GM19025 (cell line): ENCODE data around the gene B3GALT5.

Experiments
- ATAC-seq: cut with Tn5 transposase; IDR thresholded peaks from one replicate; pipeline ENCODE4 v1.9.1; 2021; ENCODE audit warnings: mild to moderate bottlenecking, low read depth, moderate library complexity; ENCODE audit not compliant: unreplicated experiment

The B3GALT5 gene

DNA sequence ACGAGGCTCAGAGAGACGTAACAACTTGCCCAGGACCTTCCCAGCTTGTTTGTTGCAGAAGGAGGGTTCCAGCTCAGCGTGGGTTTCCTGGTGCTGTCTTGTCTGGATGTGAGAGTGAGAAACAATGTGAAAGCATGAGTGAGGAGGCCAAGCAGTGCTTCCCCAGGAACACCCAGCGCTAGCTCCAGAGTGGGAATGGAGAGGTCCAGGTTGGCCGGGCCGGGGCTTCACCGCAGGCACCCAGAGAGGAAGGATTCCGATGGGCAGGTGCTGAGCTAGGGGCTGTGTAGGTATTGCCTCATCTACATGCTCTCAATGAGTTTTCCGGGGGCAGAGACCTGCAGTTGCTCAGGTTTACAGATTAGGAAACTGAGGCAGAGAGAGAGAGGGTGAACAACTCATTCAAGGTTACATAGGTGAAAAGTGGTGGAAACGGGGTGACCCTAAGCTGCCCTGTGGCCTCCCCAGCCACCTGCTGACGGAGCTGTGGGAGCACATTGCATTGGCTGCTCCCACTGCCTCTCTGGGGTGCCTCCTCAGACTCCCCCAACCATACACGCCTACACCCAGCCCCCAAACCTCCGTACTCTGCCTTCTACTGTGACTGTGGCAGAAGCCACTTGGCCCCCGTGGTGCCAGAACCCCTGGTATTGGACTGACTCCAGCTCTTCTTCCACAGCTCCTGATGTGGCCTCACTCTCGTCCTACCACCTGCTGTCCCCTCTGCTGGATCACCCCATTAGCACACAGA, 51.2 kb downstream of the B3GALT5 start:
- no peak for ATAC-seq

- no peak for ATAC-seq
Observed at GRCh38 chr21:39664586-39664985, 51.8 kb downstream of the B3GALT5 start.

GRCh38 chr21:39666026-39666425, 53.3 kb downstream of the B3GALT5 start:
- no peak for ATAC-seq

GRCh38 chr21:39666681-39667315, 54.1 kb downstream of the B3GALT5 start:
- no peak for ATAC-seq

- ATAC-seq: no peak
Observed at GRCh38 chr21:39667353-39667891, 54.7 kb downstream of the B3GALT5 start.

- ATAC-seq: no peak
Observed at GRCh38 chr21:39668369-39668768, 55.6 kb downstream of the B3GALT5 start.

DNA sequence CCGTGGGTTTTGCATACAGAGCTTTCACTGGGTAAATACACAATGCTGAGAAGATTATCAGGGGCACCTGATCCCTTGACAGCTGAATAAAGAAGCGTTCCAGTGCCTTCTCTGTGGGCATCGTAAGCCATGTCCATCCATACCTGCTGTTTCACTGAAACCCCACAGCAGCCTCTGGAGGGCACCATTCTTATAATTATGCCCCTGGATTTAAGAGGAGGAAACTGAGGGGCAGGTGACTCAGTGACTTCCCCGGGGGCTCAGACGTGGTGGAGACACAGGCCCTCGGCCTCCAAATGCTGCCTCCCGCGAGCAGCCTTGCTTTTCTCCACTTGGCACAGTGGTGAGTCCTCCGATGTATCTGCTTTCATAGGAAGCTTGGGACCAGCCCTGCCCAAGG, 56.7 kb downstream of the B3GALT5 start:
- ATAC-seq: no peak

GRCh38 chr21:39669976-39670661, 57.4 kb downstream of the B3GALT5 start:
- ATAC-seq: no peak

- ATAC-seq: no peak
Observed at GRCh38 chr21:39670701-39671100, 58.0 kb downstream of the B3GALT5 start.

DNA sequence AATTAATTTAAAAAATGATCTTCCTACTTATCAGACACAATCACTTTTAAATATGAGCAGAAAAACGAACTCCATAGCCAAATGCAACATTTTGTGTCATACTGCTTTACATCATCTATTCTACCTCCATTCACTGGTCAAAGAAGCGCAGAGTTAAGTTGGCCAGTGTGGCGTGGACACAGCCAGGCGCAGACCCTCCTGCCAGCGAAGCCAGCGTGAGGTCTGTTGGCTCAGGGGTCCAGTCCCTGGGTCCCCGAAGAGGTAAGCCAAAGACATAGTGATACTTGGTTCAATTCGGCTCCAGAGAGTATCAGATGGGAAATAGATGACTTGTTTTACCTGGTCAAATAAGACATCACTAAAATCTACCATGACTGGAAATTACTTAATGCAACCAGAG, 59.2 kb downstream of the B3GALT5 start:
- ATAC-seq: no peak

- ATAC-seq: no peak
Observed at GRCh38 chr21:39673163-39673562, 60.4 kb downstream of the B3GALT5 start.

DNA sequence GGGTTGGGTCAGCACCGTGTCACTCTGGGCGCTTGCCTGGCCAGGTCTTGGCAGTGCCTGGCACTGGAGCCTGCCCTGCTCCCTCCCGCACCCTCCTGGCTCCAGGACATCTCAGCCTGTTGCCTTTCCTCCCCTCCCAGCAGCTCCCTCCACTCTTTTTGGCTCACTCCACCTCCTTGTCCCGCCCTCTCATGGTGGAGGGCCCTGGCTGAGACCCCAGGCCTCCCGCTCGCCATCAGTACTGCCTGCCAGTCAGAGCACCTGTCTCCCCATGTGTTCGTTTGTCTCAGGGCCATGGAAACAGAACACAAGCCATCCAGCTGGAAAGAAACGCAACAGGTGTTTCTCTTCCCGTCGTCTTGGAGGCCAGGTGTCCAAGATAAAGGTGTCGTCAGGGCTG, 61.0 kb downstream of the B3GALT5 start:
- ATAC-seq: no peak

DNA sequence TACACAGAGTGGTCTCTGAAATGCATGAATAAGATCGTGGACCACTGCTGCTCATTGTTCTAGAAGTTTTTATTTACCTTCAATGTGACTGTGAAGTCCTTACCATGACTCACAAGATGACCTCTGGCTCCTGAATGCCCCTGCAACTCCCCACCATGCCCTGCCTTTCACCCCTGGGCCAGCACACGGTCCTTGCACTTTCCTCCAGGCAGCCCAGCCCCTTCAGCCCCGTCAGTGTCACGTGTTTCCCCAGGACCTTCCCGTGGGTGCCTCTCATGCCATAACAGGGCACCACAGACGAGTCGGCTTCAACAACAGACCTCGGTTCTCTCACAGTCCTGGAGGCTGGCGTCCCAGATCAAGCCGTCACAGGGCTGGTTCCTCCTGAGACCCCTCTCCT, 62.1 kb downstream of the B3GALT5 start:
- ATAC-seq: no peak

DNA sequence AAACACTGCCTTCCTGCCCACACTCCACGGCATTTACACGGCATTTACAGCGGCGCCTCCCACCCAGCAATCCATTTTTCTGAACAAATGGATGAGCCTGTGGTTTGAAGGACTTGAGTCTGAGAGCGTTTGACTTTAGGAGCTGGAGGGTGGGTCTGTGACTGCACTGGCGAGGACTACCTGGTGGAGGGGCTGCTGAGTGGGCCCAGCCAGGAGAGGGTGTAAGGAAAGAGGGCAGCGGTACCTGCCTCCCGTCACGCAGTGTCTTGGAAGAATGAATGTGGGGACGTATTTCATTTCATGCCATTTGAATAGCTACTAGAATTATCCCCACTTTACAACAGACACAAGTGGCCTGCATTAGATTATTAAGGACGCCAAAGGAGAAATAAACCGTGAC, 62.9 kb downstream of the B3GALT5 start:
- ATAC-seq: no peak

- ATAC-seq: peak; percentile 58
Observed at GRCh38 chr21:39675993-39676661, 63.4 kb downstream of the B3GALT5 start.

- ATAC-seq: no peak
Observed at GRCh38 chr21:39680216-39680615, 67.5 kb downstream of the B3GALT5 start.

DNA sequence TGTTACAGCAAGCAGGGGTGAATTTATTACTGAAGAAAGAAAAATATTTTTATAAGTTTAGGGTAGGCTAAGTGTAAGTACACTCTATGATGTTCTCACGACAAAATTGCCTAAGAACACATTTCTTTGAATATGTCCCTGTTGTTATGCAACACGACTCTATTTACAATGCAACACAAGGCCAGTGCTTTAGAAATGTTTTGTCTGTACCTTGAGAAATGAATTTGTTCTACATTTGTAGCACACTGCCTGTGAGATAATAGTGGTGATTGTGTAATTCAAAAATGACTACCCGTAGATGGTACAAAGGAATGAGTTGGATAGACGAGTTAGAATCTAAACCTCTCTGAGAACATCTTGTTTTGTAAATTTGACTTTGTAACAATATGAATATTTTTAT, 68.5 kb downstream of the B3GALT5 start:
- no peak for ATAC-seq

GRCh38 chr21:39681845-39682244, 69.1 kb downstream of the B3GALT5 start:
- no peak for ATAC-seq

- no peak for ATAC-seq
Observed at GRCh38 chr21:39685236-39685635, 72.5 kb downstream of the B3GALT5 start.

DNA sequence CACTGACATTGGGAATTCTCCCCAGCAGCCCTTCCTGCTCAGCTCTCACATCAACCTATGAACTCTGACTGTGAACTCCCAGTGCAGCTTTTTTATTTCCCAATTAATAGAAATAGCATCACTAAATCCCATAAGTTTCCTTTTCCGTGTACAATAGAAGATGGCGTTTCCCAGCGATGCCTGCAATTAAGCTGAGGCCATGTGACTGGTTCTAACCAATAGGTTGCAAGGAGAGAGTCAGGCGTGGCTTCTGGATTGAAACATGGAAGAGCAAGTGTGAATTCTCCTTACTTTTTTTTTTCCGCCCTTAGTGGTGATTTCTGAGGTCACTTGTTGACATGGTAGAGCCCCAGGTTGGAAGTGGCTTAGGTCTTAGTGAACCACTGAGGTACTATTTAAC, 73.3 kb downstream of the B3GALT5 start:
- ATAC-seq: no peak
